ENCODE data around the gene BSPH1. TPM values are rescaled to one million over a fixed set of nuclear protein-coding genes. Genes with fewer than 3 reads are reported as not detected.
"Not testable (repeated sequence)": the region's sequence is repeated elsewhere in the genome, so short reads cannot be mapped to it uniquely, and the experiment has no call there.

BSPH1 gene
- total and polyA plus RNA-seq, 9 donors: not detected

DNA sequence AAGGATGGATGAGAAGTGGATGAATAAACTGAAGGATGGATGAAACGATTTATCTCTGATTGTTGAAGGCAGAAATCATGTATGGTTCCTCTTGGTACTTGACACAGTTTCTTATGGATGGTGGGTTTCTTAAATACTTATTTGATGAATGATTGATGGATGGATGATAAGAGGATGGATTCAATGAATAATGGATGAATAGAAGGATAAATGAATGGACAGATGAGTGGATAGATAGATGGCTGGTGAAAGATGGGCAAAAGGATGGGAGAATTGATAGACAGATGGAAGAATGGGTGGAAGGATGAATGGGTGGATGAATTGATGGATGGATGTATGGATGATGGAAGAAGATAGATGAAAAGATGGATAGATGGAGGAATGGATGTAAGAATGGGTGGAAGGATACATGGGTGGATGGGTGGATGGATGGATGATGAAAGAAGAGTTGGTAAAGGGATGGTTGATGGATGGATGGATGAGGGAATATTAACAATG is 4.3 kb upstream of the BSPH1 start:
- intact Hi-C loops (cut with DNase I): no loop called here
- Histone ChIP-seq H3K9me3 (no peaks in the 10 kb centered on the region), H3K27ac (no peak overlapping the region), H3K4me3 (no peak overlapping the region), H3K36me3 (no peaks in the 10 kb centered on the region), H3K27me3 (no peaks in the 10 kb centered on the region), H3K4me1 (ENCODE audit: insufficient read depth) (no peaks in the 10 kb centered on the region)
- no peak for TF ChIP-seq POLR2A (IDR thresholded peaks at IDR 0.05)
- TF ChIP-seq, protein P1, sequence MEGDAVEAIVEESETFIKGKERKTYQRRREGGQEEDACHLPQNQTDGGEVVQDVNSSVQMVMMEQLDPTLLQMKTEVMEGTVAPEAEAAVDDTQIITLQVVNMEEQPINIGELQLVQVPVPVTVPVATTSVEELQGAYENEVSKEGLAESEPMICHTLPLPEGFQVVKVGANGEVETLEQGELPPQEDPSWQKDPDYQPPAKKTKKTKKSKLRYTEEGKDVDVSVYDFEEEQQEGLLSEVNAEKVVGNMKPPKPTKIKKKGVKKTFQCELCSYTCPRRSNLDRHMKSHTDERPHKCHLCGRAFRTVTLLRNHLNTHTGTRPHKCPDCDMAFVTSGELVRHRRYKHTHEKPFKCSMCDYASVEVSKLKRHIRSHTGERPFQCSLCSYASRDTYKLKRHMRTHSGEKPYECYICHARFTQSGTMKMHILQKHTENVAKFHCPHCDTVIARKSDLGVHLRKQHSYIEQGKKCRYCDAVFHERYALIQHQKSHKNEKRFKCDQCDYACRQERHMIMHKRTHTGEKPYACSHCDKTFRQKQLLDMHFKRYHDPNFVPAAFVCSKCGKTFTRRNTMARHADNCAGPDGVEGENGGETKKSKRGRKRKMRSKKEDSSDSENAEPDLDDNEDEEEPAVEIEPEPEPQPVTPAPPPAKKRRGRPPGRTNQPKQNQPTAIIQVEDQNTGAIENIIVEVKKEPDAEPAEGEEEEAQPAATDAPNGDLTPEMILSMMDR (IDR thresholded peaks at IDR 0.05): no peak
- TF ChIP-seq EP300 (IDR thresholded peaks at IDR 0.05): no peak
- no peak for DNase-seq
- 68 to 81% (median 69%) methylated on average over 1 of the region's 1 CpG for WGBS, 3 donors

DNA sequence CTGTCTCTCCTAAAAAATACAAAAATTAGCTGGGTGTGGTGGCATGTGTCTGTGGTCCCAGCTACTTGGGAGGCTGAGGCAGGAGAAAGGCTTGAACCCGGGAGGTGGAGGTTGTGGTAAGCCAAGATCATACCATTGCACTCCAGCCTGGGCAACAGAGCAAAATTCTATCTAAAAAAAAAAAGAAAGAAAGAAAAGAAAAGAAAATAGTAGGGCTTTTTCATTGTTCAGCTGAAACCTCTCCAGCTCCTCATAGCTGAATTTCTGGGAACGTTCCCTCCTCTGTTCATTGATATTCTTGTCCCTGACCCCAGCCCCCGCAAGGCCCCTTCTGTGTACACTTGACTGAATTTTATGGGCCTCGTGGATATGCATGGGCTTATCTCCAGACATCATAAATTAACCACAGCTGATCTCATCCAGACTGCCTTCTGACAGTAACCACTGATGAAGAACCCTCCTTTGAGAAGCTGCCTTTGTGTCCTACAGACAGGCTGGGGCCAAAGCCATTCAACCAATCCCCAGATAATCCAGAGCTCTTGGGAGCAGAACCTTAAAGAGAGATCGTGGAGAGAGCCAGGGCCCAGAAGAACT is 2.3 kb upstream of the BSPH1 start, which contains the start of gene ELSPBP1:
ELSPBP1 (plus strand) TSS at position 424 of the 594 bp plus-strand sequence. CDS start 14,036 bp downstream, outside the sequence.
- TF ChIP-seq EP300 (IDR thresholded peaks at IDR 0.05) (no peak), POLR2A (IDR thresholded peaks at IDR 0.05) (no peak)
- TF ChIP-seq, protein P1 (IDR thresholded peaks at IDR 0.05): no peak
- WGBS, 3 donors: 16 to 17% (median 17%) methylated on average over 5 of the region's 5 CpGs
- Histone ChIP-seq H3K4me1 (ENCODE audit: insufficient read depth) (no peaks in the 10 kb centered on the region), H3K4me3 (no peak within 1 kb of the TSS), H3K27me3 (no peaks in the 10 kb centered on the region), H3K36me3 (no peaks in the 10 kb centered on the region), H3K9me3 (no peaks in the 10 kb centered on the region), H3K27ac (no peak within 1 kb of the TSS)
- intact Hi-C loops (cut with DNase I): no loop called here
- no peak for DNase-seq

DNA sequence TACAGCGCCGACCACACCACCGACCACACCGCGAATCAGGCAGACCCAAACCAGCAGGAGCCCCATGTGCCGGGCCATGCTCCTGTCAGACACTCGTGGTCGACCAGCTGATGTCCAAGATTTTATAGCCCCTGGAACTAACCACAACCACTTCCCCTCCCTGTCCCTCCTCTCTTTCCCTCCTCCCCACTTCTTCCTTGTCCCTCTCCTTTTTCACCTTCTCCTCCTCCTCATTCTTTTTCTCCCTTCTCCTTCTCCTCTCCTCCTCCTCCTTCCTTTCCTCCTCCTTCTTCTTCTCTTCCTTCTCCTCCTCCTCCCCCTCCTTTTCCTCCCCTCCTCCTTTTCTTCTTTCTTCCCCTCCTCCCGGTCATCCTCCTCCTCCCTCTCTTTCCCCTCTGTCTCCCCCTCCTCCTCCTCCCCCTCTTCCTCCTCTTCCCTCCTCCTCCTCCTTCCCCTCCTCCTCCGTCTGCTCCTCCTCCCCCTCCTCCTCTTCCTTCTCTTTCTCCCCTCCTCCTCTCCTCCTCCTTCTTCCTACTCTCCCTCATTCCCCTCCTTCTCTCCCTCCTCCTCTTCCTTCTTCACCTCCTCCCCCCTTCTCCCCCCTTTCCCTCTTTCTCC is 670 bp downstream of the BSPH1 start:
- WGBS, 3 donors: 35 to 47% (median 44%) methylated on average over 10 of the region's 10 CpGs
- intact Hi-C loops (cut with DNase I): no loop called here

DNA sequence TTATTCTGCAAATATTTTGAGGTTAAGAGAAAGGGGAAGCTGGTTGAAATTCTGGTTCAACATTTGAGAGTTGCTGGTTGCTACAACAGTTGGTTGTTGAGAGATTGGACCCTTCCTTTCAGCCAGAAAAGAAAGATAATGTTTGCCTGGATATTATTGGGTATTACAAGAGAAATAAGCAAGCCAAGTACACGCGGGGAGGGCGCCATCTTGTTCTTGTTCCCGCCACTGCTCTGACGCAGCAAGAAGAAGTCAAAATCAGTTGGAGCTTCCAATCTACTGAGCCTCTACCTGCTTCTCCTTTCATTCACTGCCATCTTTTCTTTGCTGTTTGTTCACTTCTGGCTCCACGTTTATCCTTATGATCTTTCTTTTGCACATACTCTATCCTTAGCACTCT is 18.4 kb downstream of the BSPH1 start:
- DNase-seq: no peak
- no peaks in the 10 kb centered on the region for H3K36me3 ChIP-seq
- no peak overlapping the region for H3K4me3 ChIP-seq
- H3K27me3 ChIP-seq: no peaks in the 10 kb centered on the region
- no peaks in the 10 kb centered on the region for H3K4me1 ChIP-seq (ENCODE audit: insufficient read depth)
- H3K9me3 ChIP-seq: no peaks in the 10 kb centered on the region
- H3K27ac ChIP-seq: no peak overlapping the region
- intact Hi-C loops (cut with DNase I): no loop called here
- WGBS, 3 donors: 78 to 89% (median 83%) methylated on average over 6 of the region's 6 CpGs
- TF ChIP-seq EP300 (IDR thresholded peaks at IDR 0.05): no peak
- TF ChIP-seq, protein P1 (IDR thresholded peaks at IDR 0.05): no peak

More for the DNA sequence above, 670 bp downstream of the BSPH1 start:
- TF ChIP-seq POLR2A (IDR thresholded peaks at IDR 0.05): no peak
- no peak for TF ChIP-seq EP300 (IDR thresholded peaks at IDR 0.05)
- TF ChIP-seq, protein P1 (IDR thresholded peaks at IDR 0.05): no peak
- H3K4me1 ChIP-seq (ENCODE audit: insufficient read depth): no peaks in the 10 kb centered on the region
- no peak overlapping the region for H3K4me3 ChIP-seq
- no peak for DNase-seq
- H3K27me3 ChIP-seq: no peaks in the 10 kb centered on the region
- H3K27ac ChIP-seq: no peak overlapping the region
- H3K36me3 ChIP-seq: no peaks in the 10 kb centered on the region
- no peaks in the 10 kb centered on the region for H3K9me3 ChIP-seq

DNA sequence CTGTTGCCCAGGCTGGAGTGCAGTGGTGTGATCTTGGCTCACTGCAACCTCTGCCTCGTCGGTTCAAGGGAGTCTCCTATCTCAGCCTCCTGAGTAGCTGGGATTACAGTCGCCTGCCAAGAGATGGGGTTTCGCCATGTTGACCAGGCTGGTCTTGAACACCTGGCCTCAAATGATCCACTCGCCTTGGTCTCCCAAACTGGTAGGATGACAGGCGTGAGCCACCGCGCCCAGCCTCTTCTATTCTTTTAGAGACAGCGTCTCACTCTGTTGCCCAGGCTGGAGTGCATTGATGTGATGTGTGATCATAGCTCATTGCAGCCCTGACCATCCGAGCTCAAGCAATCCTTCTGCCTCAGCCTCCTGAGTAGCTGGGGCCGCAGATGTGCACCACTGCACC is 36.0 kb downstream of the BSPH1 start:
- DNase-seq: peak in 2 of 5 donors; percentile 17 to 20
- H3K27ac ChIP-seq; H3K9me3 ChIP-seq; H3K4me3 ChIP-seq; intact Hi-C loops (cut with DNase I); H3K4me1 ChIP-seq (ENCODE audit: insufficient read depth); H3K36me3 ChIP-seq; H3K27me3 ChIP-seq: not testable (repeated sequence)
- 89 to 91% (median 90%) methylated on average over 7 to 8 of the region's 11 CpGs for WGBS, 3 donors

DNA sequence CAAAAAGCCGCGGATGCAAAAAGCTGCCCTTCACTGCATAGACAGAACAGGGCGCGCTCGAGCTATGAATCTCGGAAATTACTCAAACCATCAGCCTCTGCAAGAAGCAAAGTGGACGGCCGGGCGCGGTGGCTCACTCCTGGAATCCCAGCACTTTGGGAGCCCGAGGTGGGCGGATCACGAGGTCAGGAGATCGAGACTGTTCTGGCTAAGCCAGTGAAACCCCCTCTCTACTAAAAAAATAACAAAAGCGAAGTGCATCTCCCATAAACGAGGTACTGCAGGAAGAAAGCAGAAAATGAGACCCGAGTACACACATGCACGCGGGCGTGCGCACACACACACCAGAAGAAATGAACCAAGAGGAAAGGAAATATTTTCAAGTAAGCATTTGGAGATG is 39.8 kb downstream of the BSPH1 start:
- DNase-seq; H3K4me1 ChIP-seq (ENCODE audit: insufficient read depth); H3K9me3 ChIP-seq; H3K27me3 ChIP-seq; H3K36me3 ChIP-seq; H3K27ac ChIP-seq; intact Hi-C loops (cut with DNase I); H3K4me3 ChIP-seq: not testable (repeated sequence)
- no CpG with 5 or more reads among the region's 21 CpGs for WGBS, 3 donors

DNA sequence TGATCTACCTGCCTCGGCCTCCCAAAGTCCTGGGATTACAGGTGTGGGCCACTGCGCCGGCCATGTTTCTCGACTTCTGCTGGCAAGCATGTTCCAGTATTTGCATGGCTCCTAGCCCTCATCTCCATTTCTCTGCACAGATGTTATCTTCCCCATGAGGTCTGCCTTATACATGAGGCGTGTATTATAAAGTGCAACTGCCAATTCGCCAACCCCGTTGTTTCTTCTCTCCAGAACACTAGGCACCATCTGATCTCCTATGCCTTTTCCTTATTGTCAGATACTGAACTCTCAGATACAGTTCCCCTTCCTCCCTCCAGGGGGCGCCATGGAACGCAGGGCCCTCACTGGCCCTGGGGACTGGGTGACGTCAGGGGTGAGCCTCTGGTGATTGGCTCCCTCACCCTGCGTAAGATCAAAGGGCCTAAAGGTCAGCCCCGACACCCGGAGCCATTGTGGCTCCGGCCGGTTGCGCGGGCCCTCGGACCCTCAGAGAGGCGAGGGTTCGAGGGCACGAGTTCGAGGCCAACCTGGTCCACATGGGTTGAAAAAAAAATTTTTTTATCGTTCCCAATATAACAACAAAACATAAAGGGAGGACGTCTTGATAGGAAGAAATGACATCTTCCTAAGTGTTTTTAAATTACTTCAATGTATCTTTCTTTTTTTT is 42.0 kb downstream of the BSPH1 start:
- DNase-seq: peak in 4 of 5 donors; percentile 16 to 49 (median 28)
- H3K27me3 ChIP-seq; H3K9me3 ChIP-seq; H3K4me3 ChIP-seq; H3K27ac ChIP-seq; H3K36me3 ChIP-seq; H3K4me1 ChIP-seq (ENCODE audit: insufficient read depth); intact Hi-C loops (cut with DNase I): not testable (repeated sequence)
- WGBS, 3 donors: 76 to 86% (median 81%) methylated on average over 18 to 23 of the region's 24 CpGs
